ENCODE data around the gene BEAN1. TPM values are rescaled to one million over a fixed set of nuclear protein-coding genes. Genes with fewer than 3 reads are reported as not detected.
"Not testable (repeated sequence)": the region's sequence is repeated elsewhere in the genome, so short reads cannot be mapped to it uniquely, and the experiment has no call there.

The BEAN1 gene
- total and polyA plus RNA-seq, 3 experiments from 2014 or later: 0.09 TPM; not detected in 2

GRCh38 chr16:66442502-66443268 lies 15.6 kb downstream of the BEAN1 start:
- H3K4me1 ChIP-seq (ENCODE audit: insufficient read depth, low read length): no peaks in the 10 kb centered on the region
- CTCF ChIA-PET: interaction anchor here (1.3 to 1.9 kb wide), 4 partner anchors 8 to 86 kb away, joined by 3 to 4 read pairs (median 3); no protein-coding TSS in a partner anchor
- Mint-ChIP-seq H3K27me3 (peaks cover 19 to 59% of the 10 kb centered on the region in 2 donors), H3K36me3 (no peaks in the 10 kb centered on the region), H3K9me3 (no peaks in the 10 kb centered on the region), H3K4me1 (no peaks in the 10 kb centered on the region), H3K27ac (no peak overlapping the region), H3K4me3 (no peak overlapping the region)
- no peak overlapping the region for H3K27ac ChIP-seq (ENCODE audit: low read depth, low read length)
- H3K27me3 ChIP-seq (ENCODE audit: insufficient read depth, low read length, poor library complexity, severe bottlenecking): peaks cover 10% of the 10 kb centered on the region
- H3K36me3 ChIP-seq (ENCODE audit: insufficient read depth, low read length): no peaks in the 10 kb centered on the region
- POLR2A ChIA-PET: no interaction called here
- H3K9me3 ChIP-seq (ENCODE audit: low read length): no peaks in the 10 kb centered on the region
- DNase-seq: no peak
- H3K4me3 ChIP-seq (ENCODE audit: low read length): no peak overlapping the region

GRCh38 chr16:66443269-66443652 lies 16.2 kb downstream of the BEAN1 start:
- no peak overlapping the region for H3K27ac Mint-ChIP-seq
- H3K4me3 Mint-ChIP-seq: no peak overlapping the region
- Histone ChIP-seq H3K27ac (ENCODE audit: low read depth, low read length) (no peak overlapping the region), H3K4me3 (ENCODE audit: low read length) (no peak overlapping the region), H3K9me3 (ENCODE audit: low read length) (no peaks in the 10 kb centered on the region), H3K27me3 (ENCODE audit: insufficient read depth, low read length, poor library complexity, severe bottlenecking) (peaks cover 10% of the 10 kb centered on the region), H3K36me3 (ENCODE audit: insufficient read depth, low read length) (no peaks in the 10 kb centered on the region), H3K4me1 (ENCODE audit: insufficient read depth, low read length) (no peaks in the 10 kb centered on the region)
- POLR2A ChIA-PET: no interaction called here
- CTCF ChIA-PET: interaction anchor here (1.3 to 1.9 kb wide), 4 partner anchors 8 to 85 kb away, joined by 3 to 4 read pairs (median 4); no protein-coding TSS in a partner anchor
- H3K36me3 Mint-ChIP-seq: no peaks in the 10 kb centered on the region
- no peaks in the 10 kb centered on the region for H3K4me1 Mint-ChIP-seq
- peaks cover 18 to 56% of the 10 kb centered on the region in 2 donors for H3K27me3 Mint-ChIP-seq
- H3K9me3 Mint-ChIP-seq: no peaks in the 10 kb centered on the region
- no peak for DNase-seq

GRCh38 chr16:66444049-66444481 lies 17.0 kb downstream of the BEAN1 start:
- no peak for DNase-seq
- Histone ChIP-seq H3K4me1 (ENCODE audit: insufficient read depth, low read length) (no peaks in the 10 kb centered on the region), H3K27ac (ENCODE audit: low read depth, low read length) (no peak overlapping the region), H3K4me3 (ENCODE audit: low read length) (no peak overlapping the region), H3K36me3 (ENCODE audit: insufficient read depth, low read length) (no peaks in the 10 kb centered on the region), H3K9me3 (ENCODE audit: low read length) (no peaks in the 10 kb centered on the region), H3K27me3 (ENCODE audit: insufficient read depth, low read length, poor library complexity, severe bottlenecking) (peaks cover 10% of the 10 kb centered on the region)
- H3K36me3 Mint-ChIP-seq: no peaks in the 10 kb centered on the region
- no peaks in the 10 kb centered on the region for H3K9me3 Mint-ChIP-seq
- H3K4me1 Mint-ChIP-seq: no peaks in the 10 kb centered on the region
- H3K27ac Mint-ChIP-seq: peak overlapping the region in 1 of 8 donors; percentile 11
- POLR2A ChIA-PET: no interaction called here
- H3K27me3 Mint-ChIP-seq: peaks cover 9 to 50% of the 10 kb centered on the region in 2 donors
- CTCF ChIA-PET: interaction anchor here (1.7 kb wide), 1 partner anchor 37 kb away, joined by 4 read pairs; no protein-coding TSS in a partner anchor
- H3K4me3 Mint-ChIP-seq: no peak overlapping the region

DNA sequence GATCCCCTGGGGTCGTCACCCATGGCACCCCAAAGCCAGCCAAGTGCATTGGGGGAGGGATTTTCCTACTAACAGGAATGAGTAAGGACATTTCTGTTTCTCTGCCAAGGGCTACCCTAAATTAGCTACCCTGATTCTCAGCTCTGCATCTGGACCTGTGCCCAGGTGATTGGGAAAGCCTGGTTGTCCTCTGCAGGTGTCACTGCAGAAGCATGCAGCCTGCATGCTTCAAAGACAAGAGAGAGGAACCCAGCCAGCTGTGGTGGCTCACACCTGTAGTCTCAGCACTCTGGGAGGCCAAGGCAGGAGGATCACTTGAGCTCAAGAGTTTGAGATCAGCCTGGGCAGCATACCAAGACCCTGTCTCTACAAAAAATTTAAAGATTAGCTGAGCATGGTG lies 19.6 kb downstream of the BEAN1 start:
- H3K27me3 ChIP-seq (ENCODE audit: insufficient read depth, low read length, poor library complexity, severe bottlenecking): peaks cover 9% of the 10 kb centered on the region
- no peaks in the 10 kb centered on the region for H3K36me3 ChIP-seq (ENCODE audit: insufficient read depth, low read length)
- H3K27ac ChIP-seq (ENCODE audit: low read depth, low read length): no peak overlapping the region
- no peaks in the 10 kb centered on the region for H3K4me1 ChIP-seq (ENCODE audit: insufficient read depth, low read length)
- H3K4me3 ChIP-seq (ENCODE audit: low read length): no peak overlapping the region
- H3K4me3 Mint-ChIP-seq: no peak overlapping the region
- no peak for DNase-seq
- H3K27me3 Mint-ChIP-seq: peaks cover 7 to 31% of the 10 kb centered on the region in 2 donors
- H3K9me3 Mint-ChIP-seq: no peaks in the 10 kb centered on the region
- no peaks in the 10 kb centered on the region for H3K36me3 Mint-ChIP-seq
- ChIA-PET CTCF (interaction anchor here (1.4 to 1.5 kb wide), 2 partner anchors 40 to 143 kb away, joined by 4 read pairs; no protein-coding TSS in a partner anchor), POLR2A (no interaction called here)
- H3K9me3 ChIP-seq (ENCODE audit: low read length): no peaks in the 10 kb centered on the region
- H3K27ac Mint-ChIP-seq: no peak overlapping the region
- no peaks in the 10 kb centered on the region for H3K4me1 Mint-ChIP-seq

GRCh38 chr16:66447491-66447890 lies 20.4 kb downstream of the BEAN1 start:
- CTCF ChIA-PET: interaction anchor here (1.2 to 1.5 kb wide), 3 partner anchors 41 to 161 kb away, joined by 3 to 4 read pairs (median 4); no protein-coding TSS in a partner anchor
- DNase-seq: no peak
- no peak overlapping the region for H3K27ac Mint-ChIP-seq

GRCh38 chr16:66451548-66451947 lies 24.5 kb downstream of the BEAN1 start:
- no peak overlapping the region for H3K27ac Mint-ChIP-seq
- peaks cover 0 to 1% of the 10 kb centered on the region in 2 donors for H3K27me3 Mint-ChIP-seq
- H3K9me3 Mint-ChIP-seq: no peaks in the 10 kb centered on the region
- Histone ChIP-seq H3K4me3 (ENCODE audit: low read length) (no peak overlapping the region), H3K27ac (ENCODE audit: low read depth, low read length) (no peak overlapping the region), H3K4me1 (ENCODE audit: insufficient read depth, low read length) (no peaks in the 10 kb centered on the region), H3K27me3 (ENCODE audit: insufficient read depth, low read length, poor library complexity, severe bottlenecking) (no peaks in the 10 kb centered on the region), H3K36me3 (ENCODE audit: insufficient read depth, low read length) (no peaks in the 10 kb centered on the region), H3K9me3 (ENCODE audit: low read length) (no peaks in the 10 kb centered on the region)
- POLR2A ChIA-PET: no interaction called here
- DNase-seq: no peak
- H3K4me1 Mint-ChIP-seq: no peaks in the 10 kb centered on the region
- no peak overlapping the region for H3K4me3 Mint-ChIP-seq
- no peaks in the 10 kb centered on the region for H3K36me3 Mint-ChIP-seq
- CTCF ChIA-PET: interaction anchor here (1.1 to 1.3 kb wide), 2 partner anchors 9 to 157 kb away, joined by 3 to 4 read pairs; no protein-coding TSS in a partner anchor

More at GRCh38 chr16:66447491-66447890, 20.4 kb downstream of the BEAN1 start:
- Mint-ChIP-seq H3K4me3 (no peak overlapping the region), H3K36me3 (no peaks in the 10 kb centered on the region), H3K27me3 (peaks cover 7 to 29% of the 10 kb centered on the region in 2 donors), H3K9me3 (no peaks in the 10 kb centered on the region), H3K4me1 (no peaks in the 10 kb centered on the region)
- Histone ChIP-seq H3K4me3 (ENCODE audit: low read length) (no peak overlapping the region), H3K36me3 (ENCODE audit: insufficient read depth, low read length) (no peaks in the 10 kb centered on the region), H3K9me3 (ENCODE audit: low read length) (no peaks in the 10 kb centered on the region), H3K27ac (ENCODE audit: low read depth, low read length) (no peak overlapping the region), H3K4me1 (ENCODE audit: insufficient read depth, low read length) (no peaks in the 10 kb centered on the region), H3K27me3 (ENCODE audit: insufficient read depth, low read length, poor library complexity, severe bottlenecking) (peaks cover 3% of the 10 kb centered on the region)
- POLR2A ChIA-PET: no interaction called here

DNA sequence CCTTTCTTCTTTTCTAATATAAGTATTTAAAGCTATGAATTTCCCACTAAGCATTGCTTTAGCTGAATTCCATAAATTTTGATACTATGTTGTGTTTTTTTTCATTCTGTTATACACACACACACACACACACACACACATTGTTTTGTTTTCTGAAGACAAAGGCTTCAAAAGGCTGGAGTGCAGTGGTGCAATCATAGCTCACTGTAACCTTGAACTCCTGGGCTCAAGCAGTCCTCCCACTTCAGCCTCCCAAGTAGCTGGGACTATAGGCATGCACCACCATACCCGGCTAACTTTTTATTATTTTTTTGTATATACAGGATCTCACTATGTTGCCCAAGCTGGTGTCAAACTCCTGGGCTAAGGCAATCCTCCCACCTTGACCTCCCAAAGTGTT lies 26.1 kb downstream of the BEAN1 start:
- H3K4me1 Mint-ChIP-seq; H3K27ac Mint-ChIP-seq; POLR2A ChIA-PET; H3K4me3 Mint-ChIP-seq; H3K27ac ChIP-seq (ENCODE audit: low read depth, low read length); H3K36me3 Mint-ChIP-seq; H3K9me3 Mint-ChIP-seq; H3K4me3 ChIP-seq (ENCODE audit: low read length); H3K9me3 ChIP-seq (ENCODE audit: low read length); H3K4me1 ChIP-seq (ENCODE audit: insufficient read depth, low read length); DNase-seq; H3K27me3 Mint-ChIP-seq; H3K27me3 ChIP-seq (ENCODE audit: insufficient read depth, low read length, poor library complexity, severe bottlenecking); H3K36me3 ChIP-seq (ENCODE audit: insufficient read depth, low read length): not testable (repeated sequence)
- CTCF ChIA-PET: interaction anchor here (1.1 kb wide), 1 partner anchor 14 kb away, joined by 3 read pairs; no protein-coding TSS in a partner anchor

DNA sequence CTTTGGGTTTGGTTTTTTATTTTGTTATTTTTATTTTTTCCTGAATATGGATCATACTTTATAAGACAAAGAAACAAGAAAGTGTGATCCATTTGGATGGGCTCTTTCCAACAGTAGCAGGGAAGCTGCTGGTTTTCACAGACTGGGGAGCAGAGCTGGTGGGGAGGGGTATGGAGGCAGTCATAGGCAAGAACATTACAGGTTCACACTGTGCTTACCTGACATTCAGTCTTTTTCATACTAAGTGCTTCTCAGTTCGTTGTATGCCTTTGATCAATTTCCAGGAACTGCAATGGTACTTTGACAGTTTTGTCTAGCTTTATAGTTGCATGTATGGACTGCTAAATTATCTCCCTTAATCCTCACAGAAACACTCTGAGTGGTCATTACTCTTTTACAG lies 27.7 kb downstream of the BEAN1 start:
- H3K27ac Mint-ChIP-seq: no peak overlapping the region
- no peaks in the 10 kb centered on the region for H3K9me3 Mint-ChIP-seq
- CTCF ChIA-PET: interaction anchor here (0.8 to 1.1 kb wide), 2 partner anchors 48 to 149 kb away, joined by 3 to 4 read pairs; no protein-coding TSS in a partner anchor
- no peaks in the 10 kb centered on the region for H3K9me3 ChIP-seq (ENCODE audit: low read length)
- no peak overlapping the region for H3K4me3 Mint-ChIP-seq
- no peak for DNase-seq
- H3K36me3 ChIP-seq (ENCODE audit: insufficient read depth, low read length): no peaks in the 10 kb centered on the region
- peaks cover 8% of the 10 kb centered on the region in 2 donors for H3K27me3 Mint-ChIP-seq
- POLR2A ChIA-PET: no interaction called here
- no peaks in the 10 kb centered on the region for H3K36me3 Mint-ChIP-seq
- no peak overlapping the region for H3K4me3 ChIP-seq (ENCODE audit: low read length)
- H3K27me3 ChIP-seq (ENCODE audit: insufficient read depth, low read length, poor library complexity, severe bottlenecking): no peaks in the 10 kb centered on the region
- no peaks in the 10 kb centered on the region for H3K4me1 ChIP-seq (ENCODE audit: insufficient read depth, low read length)
- H3K27ac ChIP-seq (ENCODE audit: low read depth, low read length): no peak overlapping the region
- no peaks in the 10 kb centered on the region for H3K4me1 Mint-ChIP-seq

Data from CD8-positive, alpha-beta memory T cell (primary cell).